Osteoblast (primary cell): ENCODE data around the gene RIC1. TPM values are rescaled to one million over a fixed set of nuclear protein-coding genes. Genes with fewer than 3 reads are reported as not detected.

Source experiments
- DNase-seq: peaks from one replicate; pipeline ENCODE4 v3.0.0; 2011; ENCODE audit warnings: low spot score, mixed read lengths; ENCODE audit not compliant: insufficient read length; ENCODE audit errors: missing footprints
- H2AFZ ChIP-seq: 2 replicates; pipeline ENCODE4 v1.6.0; 2011; ENCODE audit warnings: mild to moderate bottlenecking, low read length
- H3K27ac ChIP-seq: 2 replicates; pipeline ENCODE4 v1.5.1; 2011; ENCODE audit warnings: mild to moderate bottlenecking, low read depth, low read length, moderate library complexity
- H3K27me3 ChIP-seq: 2 replicates; pipeline ENCODE4 v1.6.0; 2012; ENCODE audit warnings: mild to moderate bottlenecking, control low read depth, inconsistent platforms, low read length, moderate library complexity; ENCODE audit not compliant: insufficient read depth
- H3K36me3 ChIP-seq: 2 replicates; pipeline ENCODE4 v1.5.1; 2011; ENCODE audit warnings: mild to moderate bottlenecking, low read length, control low read depth, moderate library complexity; ENCODE audit not compliant: insufficient read depth
- H3K4me1 ChIP-seq: 2 replicates; pipeline ENCODE4 v1.5.1; 2011; ENCODE audit warnings: mild to moderate bottlenecking, low read length, control low read depth, moderate library complexity; ENCODE audit not compliant: insufficient read depth
- H3K4me2 ChIP-seq: 2 replicates; pipeline ENCODE4 v1.6.0; 2011; ENCODE audit warnings: mild to moderate bottlenecking, low read length; ENCODE audit not compliant: insufficient read depth
- H3K4me3 ChIP-seq: fragments of 200-600 bp; sonication (generic); 3 replicates; pipeline ENCODE4 v1.5.1; 2012; ENCODE audit warnings: mild to moderate bottlenecking, low read length, inconsistent platforms; ENCODE audit not compliant: insufficient read depth
- H3K79me2 ChIP-seq: 2 replicates; pipeline ENCODE4 v1.6.0; 2012; ENCODE audit warnings: mild to moderate bottlenecking, low read length, control low read depth, inconsistent platforms; ENCODE audit not compliant: insufficient read depth
- H3K9me3 ChIP-seq: 2 replicates; pipeline ENCODE4 v1.5.1; 2011; ENCODE audit warnings: low read depth, low read length, control low read depth
- H4K20me1 ChIP-seq: 2 replicates; pipeline ENCODE4 v1.6.0; 2012; ENCODE audit warnings: mild to moderate bottlenecking, low read length, control low read depth; ENCODE audit not compliant: insufficient read depth
- total RNA-seq: library from RNA; depleted of rRNA; stranded (reverse); fragments of >200 nt; gene quantifications from 2 replicates; pipeline ENCODE4 v1.2.3, GENCODE V29; 2012
- TF ChIP-seq, protein P1 (sequence below): IDR thresholded peaks from 2 replicates; pipeline ENCODE4 v1.5.1; 2011; ENCODE audit warnings: mild to moderate bottlenecking, low read depth, low read length, moderate library complexity; ENCODE audit errors: extremely low read depth

Gene RIC1
- total RNA-seq, 1 donor = 51.4 TPM

DNA sequence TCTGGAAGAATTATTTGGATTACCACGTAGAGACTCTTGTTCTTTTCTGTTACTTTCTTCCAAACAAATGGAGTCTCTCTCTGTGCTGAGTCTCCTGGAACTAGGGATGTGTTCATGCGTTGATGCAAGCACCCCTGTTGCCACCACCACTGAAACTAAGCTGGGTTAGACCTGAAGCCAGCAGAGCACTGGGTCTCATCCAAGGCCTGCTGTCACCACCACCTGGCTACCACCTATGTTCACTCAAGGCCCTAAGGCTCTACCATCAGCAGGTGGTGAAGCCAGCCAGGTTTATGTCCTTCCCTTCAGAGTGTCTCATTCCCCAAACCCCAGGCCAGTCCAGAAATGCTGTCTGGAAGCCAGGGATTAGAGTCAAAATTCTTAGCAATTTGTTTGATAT is 13.3 kb downstream of the RIC1 start:
- Histone ChIP-seq H2AFZ (no peak overlapping the region), H3K27ac (no peak overlapping the region), H4K20me1 (peaks cover 50% of the 10 kb centered on the region), H3K4me2 (no peak overlapping the region), H3K4me1 (no peaks in the 10 kb centered on the region), H3K4me3 (no peak overlapping the region), H3K27me3 (no peaks in the 10 kb centered on the region), H3K36me3 (no peaks in the 10 kb centered on the region), H3K9me3 (no peaks in the 10 kb centered on the region), H3K79me2 (peaks cover 98% of the 10 kb centered on the region)
- TF ChIP-seq, protein P1, sequence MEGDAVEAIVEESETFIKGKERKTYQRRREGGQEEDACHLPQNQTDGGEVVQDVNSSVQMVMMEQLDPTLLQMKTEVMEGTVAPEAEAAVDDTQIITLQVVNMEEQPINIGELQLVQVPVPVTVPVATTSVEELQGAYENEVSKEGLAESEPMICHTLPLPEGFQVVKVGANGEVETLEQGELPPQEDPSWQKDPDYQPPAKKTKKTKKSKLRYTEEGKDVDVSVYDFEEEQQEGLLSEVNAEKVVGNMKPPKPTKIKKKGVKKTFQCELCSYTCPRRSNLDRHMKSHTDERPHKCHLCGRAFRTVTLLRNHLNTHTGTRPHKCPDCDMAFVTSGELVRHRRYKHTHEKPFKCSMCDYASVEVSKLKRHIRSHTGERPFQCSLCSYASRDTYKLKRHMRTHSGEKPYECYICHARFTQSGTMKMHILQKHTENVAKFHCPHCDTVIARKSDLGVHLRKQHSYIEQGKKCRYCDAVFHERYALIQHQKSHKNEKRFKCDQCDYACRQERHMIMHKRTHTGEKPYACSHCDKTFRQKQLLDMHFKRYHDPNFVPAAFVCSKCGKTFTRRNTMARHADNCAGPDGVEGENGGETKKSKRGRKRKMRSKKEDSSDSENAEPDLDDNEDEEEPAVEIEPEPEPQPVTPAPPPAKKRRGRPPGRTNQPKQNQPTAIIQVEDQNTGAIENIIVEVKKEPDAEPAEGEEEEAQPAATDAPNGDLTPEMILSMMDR = no peak
- no peak for DNase-seq

DNA sequence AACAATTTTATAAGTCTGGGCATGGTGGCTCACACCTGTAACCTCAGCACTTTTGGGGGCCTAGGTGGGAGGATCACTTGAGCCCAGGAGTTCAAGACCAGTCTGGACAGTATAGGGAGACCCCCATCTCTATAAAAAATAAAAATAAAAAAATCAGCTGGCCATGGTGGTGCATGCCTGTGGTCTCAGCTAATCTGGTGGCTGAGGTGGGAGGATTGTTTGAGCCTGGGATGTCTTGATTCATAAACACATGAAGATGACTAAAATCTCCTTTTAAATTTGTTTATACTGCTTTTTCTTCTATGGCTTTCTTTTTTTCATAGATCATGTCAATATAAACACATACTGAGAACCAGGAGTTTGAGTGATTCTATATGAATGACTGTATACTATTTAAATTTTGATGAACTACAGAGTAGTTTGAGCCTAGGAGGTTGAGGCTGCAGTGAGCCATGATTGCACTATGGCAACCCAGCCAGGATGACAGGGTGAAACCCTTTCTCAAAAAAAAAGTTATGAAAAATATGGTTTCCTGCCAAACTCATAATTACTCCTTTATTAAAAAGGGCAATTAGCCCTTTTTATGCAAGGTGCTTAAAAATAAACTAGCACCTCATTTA is 14.2 kb downstream of the RIC1 start:
- Histone ChIP-seq H3K79me2 (peaks cover 97% of the 10 kb centered on the region), H3K9me3 (no peaks in the 10 kb centered on the region), H3K4me2 (no peak overlapping the region), H3K36me3 (no peaks in the 10 kb centered on the region), H3K27me3 (no peaks in the 10 kb centered on the region), H2AFZ (no peak overlapping the region), H4K20me1 (peaks cover 51% of the 10 kb centered on the region), H3K4me3 (no peak overlapping the region), H3K4me1 (no peaks in the 10 kb centered on the region), H3K27ac (no peak overlapping the region)
- TF ChIP-seq, protein P1 = no peak
- DNase-seq = no peak

GRCh38 chr9:5644501-5644900 is 15.6 kb downstream of the RIC1 start:
- Histone ChIP-seq H3K4me2 (no peak overlapping the region), H3K36me3 (no peaks in the 10 kb centered on the region), H3K4me3 (no peak overlapping the region), H3K79me2 (peaks cover 97% of the 10 kb centered on the region), H3K9me3 (no peaks in the 10 kb centered on the region), H3K27me3 (no peaks in the 10 kb centered on the region), H4K20me1 (peaks cover 51% of the 10 kb centered on the region), H3K27ac (no peak overlapping the region), H2AFZ (no peak overlapping the region), H3K4me1 (no peaks in the 10 kb centered on the region)
- no peak for DNase-seq
- TF ChIP-seq, protein P1 = no peak

GRCh38 chr9:5646116-5646515 is 17.2 kb downstream of the RIC1 start:
- no peaks in the 10 kb centered on the region for H3K9me3 ChIP-seq
- no peak overlapping the region for H3K4me2 ChIP-seq
- no peak overlapping the region for H3K4me3 ChIP-seq
- H3K27me3 ChIP-seq = no peaks in the 10 kb centered on the region
- no peak for DNase-seq
- peaks cover 59% of the 10 kb centered on the region for H4K20me1 ChIP-seq
- H3K27ac ChIP-seq = no peak overlapping the region
- H3K79me2 ChIP-seq = peaks cover 98% of the 10 kb centered on the region
- no peaks in the 10 kb centered on the region for H3K36me3 ChIP-seq
- TF ChIP-seq, protein P1 = no peak
- no peak overlapping the region for H2AFZ ChIP-seq
- peaks cover 5% of the 10 kb centered on the region for H3K4me1 ChIP-seq
